ENCODE results near the gene ZFHX2. TPM values are rescaled to one million over a fixed set of nuclear protein-coding genes. Genes with fewer than 3 reads are reported as not detected.

Gene ZFHX2
- polyA plus RNA-seq, 1 of the 3 experiments (the other 2 are of a cell fraction) = 0.77 TPM

DNA sequence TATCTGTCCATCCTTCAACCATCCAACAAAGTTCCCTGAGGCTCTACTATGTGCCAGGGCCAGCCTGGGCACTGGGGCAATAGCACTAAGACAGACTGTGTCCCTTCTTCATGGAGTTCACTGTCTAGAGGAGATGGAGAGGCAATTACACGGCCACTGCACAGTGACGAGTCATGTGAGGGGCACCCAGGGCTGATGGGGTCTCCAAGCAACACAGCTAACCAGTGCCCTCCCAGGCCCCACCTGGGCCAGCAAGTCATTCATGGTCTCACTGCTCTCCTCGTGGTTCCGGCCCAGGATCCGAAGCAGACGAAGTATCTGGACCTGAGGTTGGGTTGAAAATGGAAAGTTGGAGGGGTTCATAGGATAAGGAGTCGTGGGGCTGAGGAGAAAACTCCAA, 13.3 kb upstream of the ZFHX2 start (continued):
- TF ChIP-seq USF2 (IDR thresholded peaks at IDR 0.05; ENCODE audit: borderline replicate concordance, low read depth, low read length) (no peak), MEF2A (IDR thresholded peaks at IDR 0.05; ENCODE audit: borderline replicate concordance, low read depth) (no peak), TEAD4 (IDR thresholded peaks at IDR 0.05; ENCODE audit: borderline replicate concordance, insufficient read depth) (no peak)

- Histone ChIP-seq H3F3A (replicated peaks; ENCODE audit: insufficient read depth) (peaks cover 11% of the 10 kb centered on the region), H3K27ac (ENCODE audit: low read depth in 2 of 2, low read length in 1 of 2) (no peak overlapping the region), H3K9me3 (no peaks in the 10 kb centered on the region), H3K4me1 (ENCODE audit: control insufficient read depth in 1 of 2, insufficient read depth in 2 of 2, low read depth in 1 of 2, low read length in 1 of 2) (peaks cover 0 to 23% of the 10 kb centered on the region in 2 experiments; a peak in 1 of 4 replicates), H3K36me3 (replicated peaks in 1 of 2; ENCODE audit: control insufficient read depth in 1 of 2, insufficient read depth in 2 of 2, low read length in 1 of 2) (peaks cover 10 to 46% of the 10 kb centered on the region in 2 experiments), H4K20me1 (ENCODE audit: insufficient read depth) (no peaks in the 10 kb centered on the region), H3K9ac (no peak overlapping the region), H3K79me2 (ENCODE audit: insufficient read depth) (0 out of 2 replicates have a peak, but pooled peaks cover 3% of the 10 kb centered on the region), H2AFZ (ENCODE audit: low read depth) (no peak overlapping the region), H3K9me2 (no peaks in the 10 kb centered on the region), H3K27me3 (ENCODE audit: insufficient read depth) (no peaks in the 10 kb centered on the region), H3K4me2 (no peak overlapping the region), H3K4me3 (ENCODE audit: low read depth in 2 of 2, low read length in 1 of 2) (no peak overlapping the region)
- no peak for TF ChIP-seq FOSL2 (IDR thresholded peaks at IDR 0.05; ENCODE audit: borderline replicate concordance, low read depth)
- no peak for TF ChIP-seq CHD2 (IDR thresholded peaks at IDR 0.05; ENCODE audit: low read length, partially characterized antibody)
- TF ChIP-seq SMC3 (IDR thresholded peaks at IDR 0.05; ENCODE audit: low read depth, low read length) = no peak
- no peak for TF ChIP-seq RCOR1 (IDR thresholded peaks at IDR 0.05; ENCODE audit: low read length)
- no peak for TF ChIP-seq MEF2A (IDR thresholded peaks at IDR 0.05; ENCODE audit: borderline replicate concordance, low read depth)
- no peak for TF ChIP-seq USF1 (IDR thresholded peaks at IDR 0.05; ENCODE audit: borderline replicate concordance, low read depth)
- no peak for TF ChIP-seq MXI1 (IDR thresholded peaks at IDR 0.05; ENCODE audit: low read depth, low read length)
- TF ChIP-seq, protein P1, sequence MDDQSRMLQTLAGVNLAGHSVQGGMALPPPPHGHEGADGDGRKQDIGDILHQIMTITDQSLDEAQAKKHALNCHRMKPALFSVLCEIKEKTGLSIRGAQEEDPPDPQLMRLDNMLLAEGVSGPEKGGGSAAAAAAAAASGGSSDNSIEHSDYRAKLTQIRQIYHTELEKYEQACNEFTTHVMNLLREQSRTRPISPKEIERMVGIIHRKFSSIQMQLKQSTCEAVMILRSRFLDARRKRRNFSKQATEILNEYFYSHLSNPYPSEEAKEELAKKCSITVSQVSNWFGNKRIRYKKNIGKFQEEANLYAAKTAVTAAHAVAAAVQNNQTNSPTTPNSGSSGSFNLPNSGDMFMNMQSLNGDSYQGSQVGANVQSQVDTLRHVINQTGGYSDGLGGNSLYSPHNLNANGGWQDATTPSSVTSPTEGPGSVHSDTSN (IDR thresholded peaks at IDR 0.05) = no peak
- no peak for DNase-seq
- WGBS (ENCODE audit: low lambda C conversion rate) = 97% methylated on average over 12 of the region's 13 CpGs
- ChIA-PET CTCF (interaction anchor here (19.5 kb wide), 1 partner anchor 87 kb away, joined by 785 read pairs; the partner anchor contains the start of gene NGDN), POLR2A (no interaction called here)
Observed at GRCh38 chr14:23564181-23564812, 12.7 kb upstream of the ZFHX2 start.

Measured in SK-N-SH (cell line).